Fibroblast of lung (primary cell): ENCODE results near the gene FAM20C. TPM values are rescaled to one million over a fixed set of nuclear protein-coding genes. Genes with fewer than 3 reads are reported as not detected.

Experiments used
- DNase-seq, 2 donors: peaks; one replicate each; pipeline versions ENCODE4 v3.0.0 to v3.0.0-alpha.2; 2010; ENCODE audit warnings: low read depth in 2 of 2
- H2AFZ ChIP-seq: 2 replicates; pipeline ENCODE4 v1.5.1; 2012; ENCODE audit warnings: low read length, control low read depth, inconsistent platforms
- H3K27ac ChIP-seq: 2 replicates; pipeline ENCODE4 v1.5.1; 2011; ENCODE audit warnings: low read length, control low read depth; ENCODE audit not compliant: insufficient read depth
- H3K27me3 ChIP-seq: 2 replicates; pipeline ENCODE4 v1.5.1; 2011; ENCODE audit warnings: mild to moderate bottlenecking, low read length; ENCODE audit not compliant: control insufficient read depth, insufficient read depth
- H3K36me3 ChIP-seq: 2 replicates; pipeline ENCODE4 v1.5.1; 2011; ENCODE audit warnings: low read length; ENCODE audit not compliant: control insufficient read depth, insufficient read depth
- H3K4me1 ChIP-seq: 2 replicates; pipeline ENCODE4 v1.5.1; 2011; ENCODE audit warnings: low read length; ENCODE audit not compliant: control insufficient read depth, insufficient read depth; ENCODE audit errors: extremely low read depth
- H3K4me2 ChIP-seq: 2 replicates; pipeline ENCODE4 v1.5.1; 2011; ENCODE audit warnings: low read length, control low read depth; ENCODE audit not compliant: insufficient read depth; ENCODE audit errors: extremely low read depth
- H3K4me3 ChIP-seq, 4 experiments: fragments of 200-600 bp in 1 of 4; sonication (generic) in 1 of 4; replicated peaks in 1 of 4; 2 replicates each; pipeline ENCODE4 v1.5.1; 2011 to 2016; ENCODE audit warnings: low read length in 4 of 4, low read depth in 3 of 4, mild to moderate bottlenecking in 3 of 4, control low read depth in 2 of 4, inconsistent platforms in 1 of 4, mixed read lengths in 1 of 4; ENCODE audit not compliant: insufficient read depth in 1 of 4; ENCODE audit errors: control extremely low read depth in 1 of 4
- H3K79me2 ChIP-seq: 2 replicates; pipeline ENCODE4 v1.5.1; 2012; ENCODE audit warnings: mild to moderate bottlenecking, low read length, inconsistent platforms; ENCODE audit not compliant: control insufficient read depth, insufficient read depth
- H3K9ac ChIP-seq: 2 replicates; pipeline ENCODE4 v1.5.1; 2011; ENCODE audit warnings: mild to moderate bottlenecking, low read length, control low read depth; ENCODE audit not compliant: insufficient read depth
- H3K9me3 ChIP-seq: 2 replicates; pipeline ENCODE4 v1.5.1; 2012; ENCODE audit warnings: low read depth, low read length; ENCODE audit not compliant: control insufficient read depth, insufficient read depth
- H4K20me1 ChIP-seq: 2 replicates; pipeline ENCODE4 v1.5.1; 2011; ENCODE audit warnings: low read length; ENCODE audit not compliant: control insufficient read depth, insufficient read depth; ENCODE audit errors: extremely low read depth
- CTCF ChIP-seq, 2 donors: IDR thresholded peaks in 1 of 2; conservative IDR thresholded peaks in 1 of 2; 1 replicate in 1 of 2; 2 replicates in 1 of 2; pipeline ENCODE4 v1.5.1; 2011 to 2012; ENCODE audit warnings: low read length in 2 of 2, control low read depth in 1 of 2, inconsistent platforms in 1 of 2, low read depth in 1 of 2, mild to moderate bottlenecking in 1 of 2
- EZH2 ChIP-seq: IDR thresholded peaks from 2 replicates; pipeline ENCODE4 v1.5.1; 2012; ENCODE audit warnings: low read length, control low read depth, mild to moderate bottlenecking; ENCODE audit errors: missing control alignments
- polyA plus RNA-seq, 2 donors: library from polyadenylated mRNA; depleted of rRNA in 1 of 2; stranded (reverse) in 1 of 2; unstranded in 1 of 2; fragments of >200 nt; gene quantifications; 2 replicates each; pipeline ENCODE4 v1.2.1, GENCODE V29; 2011 to 2012; ENCODE audit warnings: missing spikeins in 1 of 2
- total RNA-seq: library from RNA; depleted of rRNA; stranded (reverse); fragments of >200 nt; gene quantifications from 2 replicates; pipeline ENCODE4 v1.2.1, GENCODE V29; 2014

The FAM20C gene
- total and polyA plus RNA-seq, 2 donors (not counting 1 experiment from before 2014, with no cell fraction given): 31.8 to 70.7 TPM

GRCh38 chr7:236967-237366 is 44.6 kb downstream of the FAM20C start:
- TF ChIP-seq CTCF (conservative IDR thresholded peaks at IDR 0.05 in 1 of 2, IDR thresholded peaks at IDR 0.05 in 1 of 2; ENCODE audit: low read depth in 1 of 2, low read length in 2 of 2) (no peak), EZH2 (no peak)
- H3K27ac ChIP-seq: no peak overlapping the region
- no peaks in the 10 kb centered on the region for H3K27me3 ChIP-seq
- no peak overlapping the region for H3K9ac ChIP-seq
- no peak overlapping the region for H2AFZ ChIP-seq
- peaks cover 44% of the 10 kb centered on the region for H3K79me2 ChIP-seq
- peaks cover 34% of the 10 kb centered on the region for H3K4me1 ChIP-seq
- no peaks in the 10 kb centered on the region for H3K9me3 ChIP-seq
- DNase-seq: no peak
- H3K4me3 ChIP-seq: no peak overlapping the region
- peaks cover 7% of the 10 kb centered on the region for H3K36me3 ChIP-seq
- no peaks in the 10 kb centered on the region for H4K20me1 ChIP-seq
- H3K4me2 ChIP-seq: no peak overlapping the region

GRCh38 chr7:237385-237784 is 45.0 kb downstream of the FAM20C start:
- DNase-seq: no peak
- Histone ChIP-seq H3K4me1 (peaks cover 30% of the 10 kb centered on the region), H3K79me2 (peaks cover 40% of the 10 kb centered on the region), H4K20me1 (no peaks in the 10 kb centered on the region), H2AFZ (no peak overlapping the region), H3K4me2 (no peak overlapping the region), H3K4me3 (no peak overlapping the region), H3K27me3 (no peaks in the 10 kb centered on the region), H3K9me3 (no peaks in the 10 kb centered on the region), H3K27ac (no peak overlapping the region), H3K36me3 (peaks cover 11% of the 10 kb centered on the region), H3K9ac (no peak overlapping the region)
- TF ChIP-seq EZH2: no peak
- no peak for TF ChIP-seq CTCF (conservative IDR thresholded peaks at IDR 0.05 in 1 of 2, IDR thresholded peaks at IDR 0.05 in 1 of 2; ENCODE audit: low read depth in 1 of 2, low read length in 2 of 2)

- no peak overlapping the region for H2AFZ ChIP-seq
- TF ChIP-seq CTCF (conservative IDR thresholded peaks at IDR 0.05 in 1 of 2, IDR thresholded peaks at IDR 0.05 in 1 of 2; ENCODE audit: low read depth in 1 of 2, low read length in 2 of 2) (no peak), EZH2 (no peak)
- H3K27ac ChIP-seq: no peak overlapping the region
- H3K9ac ChIP-seq: no peak overlapping the region
- peaks cover 3% of the 10 kb centered on the region for H3K4me1 ChIP-seq
- peaks cover 30% of the 10 kb centered on the region for H3K79me2 ChIP-seq
- H3K27me3 ChIP-seq: no peaks in the 10 kb centered on the region
- no peak overlapping the region for H3K4me3 ChIP-seq
- H3K36me3 ChIP-seq: peaks cover 8% of the 10 kb centered on the region
- no peaks in the 10 kb centered on the region for H3K9me3 ChIP-seq
- no peaks in the 10 kb centered on the region for H4K20me1 ChIP-seq
- no peak overlapping the region for H3K4me2 ChIP-seq
- DNase-seq: no peak
These were observed 47.8 kb downstream of the FAM20C start for GRCh38 chr7:240146-240676.
